DND-41 (cell line): Measurements from ENCODE around the gene ADH5.
"Not testable (repeated sequence)": the region's sequence is repeated elsewhere in the genome, so short reads cannot be mapped to it uniquely, and the experiment has no call there.

Experiments used
- ATAC-seq: fragments of 200-7000 bp; cut with Tn5 transposase; 3 replicates; pipeline ENCODE4 v1.9.1; 2021; ENCODE audit warnings: low read depth; ENCODE audit not compliant: insufficient read depth
- DNase-seq: peaks from one replicate; pipeline ENCODE4 v3.0.0-alpha.2; 2020
- H2AFZ ChIP-seq: 2 replicates; pipeline ENCODE4 v1.6.0; 2012; ENCODE audit warnings: low read depth, low read length
- H3K27ac ChIP-seq: 2 replicates; pipeline ENCODE4 v1.5.1; 2012; ENCODE audit warnings: low read length, inconsistent platforms
- H3K27me3 ChIP-seq: fragments of 200-600 bp; sonication (generic); 2 replicates; pipeline ENCODE4 v1.6.0; 2012; ENCODE audit warnings: low read length, mild to moderate bottlenecking, inconsistent platforms; ENCODE audit not compliant: insufficient read depth, poor library complexity
- H3K36me3 ChIP-seq: 2 replicates; pipeline ENCODE4 v1.5.1; 2012; ENCODE audit warnings: low read length, inconsistent platforms; ENCODE audit not compliant: insufficient read depth
- H3K4me1 ChIP-seq: 2 replicates; pipeline ENCODE4 v1.5.1; 2012; ENCODE audit warnings: mild to moderate bottlenecking, low read length; ENCODE audit not compliant: insufficient read depth
- H3K4me2 ChIP-seq: 2 replicates; pipeline ENCODE4 v1.6.0; 2012; ENCODE audit warnings: mild to moderate bottlenecking, moderate library complexity, low read length, inconsistent platforms; ENCODE audit not compliant: insufficient read depth
- H3K4me3 ChIP-seq, 2 experiments: fragments of 200-600 bp in 1 of 2; shearing (Covaris generic) in 1 of 2; 2 replicates each; pipeline ENCODE4 v1.5.1; 2012 to 2016; ENCODE audit warnings: inconsistent platforms in 2 of 2, low read length in 2 of 2, mild to moderate bottlenecking in 2 of 2, low read depth in 1 of 2, moderate library complexity in 1 of 2
- H3K79me2 ChIP-seq: 2 replicates; pipeline ENCODE4 v1.6.0; 2012; ENCODE audit warnings: low read length, inconsistent platforms; ENCODE audit not compliant: insufficient read depth
- H3K9ac ChIP-seq: 2 replicates; pipeline ENCODE4 v1.6.0; 2012; ENCODE audit warnings: low read depth, mild to moderate bottlenecking, inconsistent platforms, low read length, moderate library complexity
- H3K9me3 ChIP-seq: 2 replicates; pipeline ENCODE4 v1.5.1; 2012; ENCODE audit warnings: low read length, moderate library complexity, mild to moderate bottlenecking, inconsistent platforms; ENCODE audit not compliant: insufficient read depth, severe bottlenecking
- H4K20me1 ChIP-seq: 2 replicates; pipeline ENCODE4 v1.6.0; 2012; ENCODE audit warnings: low read length; ENCODE audit not compliant: insufficient read depth
- CTCF ChIP-seq: IDR thresholded peaks from 2 replicates; pipeline ENCODE4 v1.5.1; 2012; ENCODE audit warnings: borderline replicate concordance, low read length, moderate library complexity, mild to moderate bottlenecking; ENCODE audit not compliant: poor library complexity, severe bottlenecking; ENCODE audit errors: extremely low read depth
- EZH2 ChIP-seq: IDR thresholded peaks from 3 replicates; pipeline ENCODE4 v1.6.1; 2012; ENCODE audit warnings: borderline replicate concordance, low read depth, mild to moderate bottlenecking, moderate library complexity, low read length, inconsistent platforms; ENCODE audit not compliant: severe bottlenecking

Gene ADH5

GRCh38 chr4:99071159-99071558 lies 17.4 kb downstream of the ADH5 start:
- Histone ChIP-seq H2AFZ (no peak overlapping the region), H3K4me2 (no peak overlapping the region), H3K4me3 (no peak overlapping the region), H4K20me1 (no peaks in the 10 kb centered on the region), H3K27ac (no peak overlapping the region), H3K27me3 (no peaks in the 10 kb centered on the region), H3K4me1 (no peaks in the 10 kb centered on the region), H3K9me3 (no peaks in the 10 kb centered on the region), H3K36me3 (peaks cover 76% of the 10 kb centered on the region), H3K9ac (no peak overlapping the region), H3K79me2 (no peaks in the 10 kb centered on the region)
- no peak for TF ChIP-seq CTCF
- no peak for TF ChIP-seq EZH2
- DNase-seq, result no peak
- ATAC-seq, result no peak

DNA sequence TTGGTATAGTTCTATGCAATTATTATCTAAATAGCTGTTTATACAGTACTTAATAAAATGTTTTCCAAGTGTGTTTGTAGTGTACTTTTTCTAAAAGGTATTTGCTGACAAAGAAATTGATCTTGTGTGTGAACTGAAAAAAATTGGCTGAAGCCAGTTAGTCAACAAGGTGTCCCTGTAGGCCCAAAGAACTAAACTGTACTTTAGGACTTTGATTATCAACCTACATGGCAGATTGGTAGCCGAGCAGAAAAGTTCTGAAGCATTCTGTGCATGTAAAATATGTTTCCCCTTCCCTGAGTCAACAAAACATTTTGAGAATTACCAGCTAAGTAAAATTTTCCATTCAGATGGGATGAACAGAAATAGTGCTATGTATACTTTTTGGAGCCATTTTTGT lies 21.0 kb downstream of the ADH5 start:
- no peak overlapping the region for H2AFZ ChIP-seq
- H3K27ac ChIP-seq, result no peak overlapping the region
- no peaks in the 10 kb centered on the region for H4K20me1 ChIP-seq
- H3K9ac ChIP-seq, result no peak overlapping the region
- peaks cover 58% of the 10 kb centered on the region for H3K36me3 ChIP-seq
- no peak overlapping the region for H3K4me2 ChIP-seq
- H3K27me3 ChIP-seq, result no peaks in the 10 kb centered on the region
- H3K9me3 ChIP-seq, result no peaks in the 10 kb centered on the region
- ATAC-seq (no peak), DNase-seq (no peak)
- no peaks in the 10 kb centered on the region for H3K79me2 ChIP-seq
- TF ChIP-seq CTCF, result no peak
- TF ChIP-seq EZH2, result no peak
- H3K4me1 ChIP-seq, result no peaks in the 10 kb centered on the region
- H3K4me3 ChIP-seq, result no peak overlapping the region

DNA sequence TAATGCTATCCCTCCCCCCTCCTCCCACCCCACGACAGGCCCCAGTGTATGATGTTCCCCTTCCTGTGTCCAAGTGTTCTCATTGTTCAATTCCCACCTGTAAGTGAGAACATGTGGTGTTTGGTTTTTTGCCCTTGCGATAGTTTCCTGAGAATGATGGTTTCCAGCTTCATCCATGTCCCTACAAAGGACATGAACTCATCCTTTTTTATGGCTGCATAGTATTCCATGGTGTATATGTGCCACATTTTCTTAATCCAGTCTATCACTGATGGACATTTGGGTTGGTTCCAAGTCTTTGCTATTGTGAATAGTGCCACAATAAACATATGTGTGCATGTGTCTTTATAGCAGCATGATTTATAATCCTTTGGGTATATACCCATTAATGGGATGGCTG lies 23.1 kb downstream of the ADH5 start:
- H3K9ac ChIP-seq, ATAC-seq, H3K79me2 ChIP-seq, DNase-seq, H3K4me1 ChIP-seq, H4K20me1 ChIP-seq, H3K4me3 ChIP-seq, H3K27ac ChIP-seq, H3K4me2 ChIP-seq, H2AFZ ChIP-seq, H3K27me3 ChIP-seq, H3K9me3 ChIP-seq: not testable (repeated sequence)
- peaks cover 58% of the 10 kb centered on the region for H3K36me3 ChIP-seq

- TF ChIP-seq CTCF, result no peak
- no peak for TF ChIP-seq EZH2
- no peak overlapping the region for H3K9ac ChIP-seq
- ATAC-seq, result no peak; the same call in 2 of the 3 replicates
- H3K4me3 ChIP-seq, result no peak overlapping the region
- H2AFZ ChIP-seq, result no peak overlapping the region
- H3K4me2 ChIP-seq, result no peak overlapping the region
- H3K79me2 ChIP-seq, result no peaks in the 10 kb centered on the region
- H3K4me1 ChIP-seq, result no peaks in the 10 kb centered on the region
- no peak overlapping the region for H3K27ac ChIP-seq
- no peak for DNase-seq
- H3K36me3 ChIP-seq, result peaks cover 58% of the 10 kb centered on the region
- no peaks in the 10 kb centered on the region for H3K9me3 ChIP-seq
- H3K27me3 ChIP-seq, result no peaks in the 10 kb centered on the region
- H4K20me1 ChIP-seq, result 0 out of 2 replicates have a peak, but pooled peaks cover 2% of the 10 kb centered on the region
Measured at GRCh38 chr4:99062120-99062519, 26.5 kb downstream of the ADH5 start.
